PC-9 (cell line): Measurements from ENCODE around the gene FBLN2. TPM values are rescaled to one million over a fixed set of nuclear protein-coding genes. Genes with fewer than 3 reads are reported as not detected.

Source experiments
- BruUV-seq: library from RNA; stranded (reverse); fragments of 400-500 nt; replicated peaks from 2 replicates; lab custom pipeline; 2021; lab: Mats Ljungman, UMichigan
- CTCF ChIA-PET: fragments of 300-600 bp; sonication (Branson Sonifier 250); formaldehyde crosslinking; loops from one replicate; lab custom pipeline; 2022; ENCODE audit warnings: antibody characterized with exemption; lab: Charles Lee
- POLR2A ChIA-PET: fragments of 300-600 bp; sonication (Branson Sonifier 250); formaldehyde crosslinking; loops from one replicate; lab custom pipeline; 2022; ENCODE audit warnings: antibody characterized with exemption; ENCODE audit not compliant: unreplicated experiment; lab: Charles Lee
- DNase-seq, 2 experiments: peaks; one replicate each; pipeline versions ENCODE4 v3.0.0 to v3.0.0-alpha.2; 2015 to 2022; ENCODE audit warnings: mixed read lengths in 1 of 2
- H2AFZ ChIP-seq: fragments of 200-600 bp; sonication (generic); 2 replicates; pipeline ENCODE4 v1.8.1; 2017; ENCODE audit warnings: antibody characterized with exemption
- H3F3A ChIP-seq: fragments of 200-600 bp; sonication (generic); 2 replicates; pipeline ENCODE4 v1.8.1; 2017; ENCODE audit warnings: antibody characterized with exemption, mild to moderate bottlenecking, low read depth; ENCODE audit not compliant: insufficient read depth
- H3K27ac ChIP-seq: fragments of 200-600 bp; sonication (generic); 2 replicates; pipeline ENCODE4 v1.6.1; 2016; ENCODE audit warnings: mixed run types
- H3K27me3 ChIP-seq: fragments of 200-600 bp; sonication (generic); 2 replicates; pipeline ENCODE4 v1.6.1; 2016; ENCODE audit warnings: low read depth, mixed run types; ENCODE audit not compliant: insufficient read depth
- H3K36me3 ChIP-seq: fragments of 200-600 bp; sonication (generic); 2 replicates; pipeline ENCODE4 v1.6.1; 2016; ENCODE audit warnings: low read depth, mixed run types
- H3K4me1 ChIP-seq: fragments of 200-600 bp; sonication (generic); replicated peaks from 2 replicates; pipeline ENCODE4 v1.6.1; 2016; ENCODE audit warnings: mixed run types; ENCODE audit not compliant: insufficient read depth
- H3K4me2 ChIP-seq: fragments of 200-600 bp; sonication (generic); 2 replicates; pipeline ENCODE4 v1.6.1; 2017; ENCODE audit warnings: mixed run types
- H3K4me3 ChIP-seq: fragments of 200-600 bp; sonication (generic); 2 replicates; pipeline ENCODE4 v1.6.1; 2016; ENCODE audit warnings: mixed run types
- H3K79me2 ChIP-seq: fragments of 200-600 bp; sonication (generic); 2 replicates; pipeline ENCODE4 v1.6.1; 2017; ENCODE audit warnings: low read depth, mixed run types
- H3K9me2 ChIP-seq: fragments of 200-600 bp; sonication (generic); 2 replicates; pipeline ENCODE4 v1.8.1; 2017; ENCODE audit warnings: mild to moderate bottlenecking; ENCODE audit not compliant: insufficient read depth
- H3K9me3 ChIP-seq: fragments of 200-600 bp; sonication (generic); 2 replicates; pipeline ENCODE4 v1.8.1; 2016; ENCODE audit warnings: low read depth; ENCODE audit not compliant: insufficient read depth
- H4K20me1 ChIP-seq: fragments of 200-600 bp; sonication (generic); 2 replicates; pipeline ENCODE4 v1.8.1; 2017; ENCODE audit not compliant: insufficient read depth
- EZH2 ChIP-seq: fragments of 200-600 bp; sonication (generic); IDR thresholded peaks from 2 replicates; pipeline ENCODE4 v1.8.0; 2017; ENCODE audit warnings: antibody characterized with exemption, low read depth
- intact Hi-C: fragments of 100-400 bp; cut with micrococcal nuclease; formaldehyde crosslinking; loops from one replicate; pipeline ENCODE4 v1.10.0; 2022; ENCODE audit not compliant: unreplicated experiment
- total RNA-seq: library from RNA; stranded (reverse); gene quantifications from 2 replicates; pipeline ENCODE4 v1.2.3, GENCODE V29; 2021
- TF ChIP-seq, protein P1 (sequence below): fragments of 200-600 bp; sonication (generic); conservative IDR thresholded peaks from 2 replicates; pipeline ENCODE4 v1.6.1; 2017; ENCODE audit warnings: mixed run types, antibody characterized with exemption, mild to moderate bottlenecking, moderate library complexity

Gene FBLN2
- total RNA-seq, 1 experiment from 2014 or later: 0.57 TPM

DNA sequence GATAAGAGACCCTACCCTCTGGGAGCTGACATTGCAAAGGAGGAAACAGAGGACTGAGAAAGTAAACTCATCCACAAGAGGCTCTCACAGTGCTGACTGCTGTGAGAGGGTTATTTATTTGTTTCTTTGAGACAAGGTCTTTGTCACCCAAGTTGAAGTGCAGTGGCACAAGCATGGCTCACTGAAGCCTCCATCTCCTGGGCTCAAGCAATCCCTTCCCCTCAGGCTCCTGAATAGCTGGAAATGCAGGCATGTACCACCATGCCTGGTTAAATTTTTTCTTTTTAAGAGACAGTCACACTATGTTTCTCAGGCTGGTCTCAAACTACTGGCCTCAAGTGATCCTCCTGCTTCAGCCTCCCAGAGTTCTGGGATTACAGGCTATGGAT, 52.8 kb downstream of the FBLN2 start:
- no peak for DNase-seq
- CTCF ChIA-PET: no interaction called here
- H3K79me2 ChIP-seq: no peaks in the 10 kb centered on the region
- intact Hi-C loops: loop anchor here (2.0 kb wide), 2 partner anchors 63 to 95 kb away; no protein-coding TSS in a partner anchor
- no peak overlapping the region for H2AFZ ChIP-seq
- H3K9me2 ChIP-seq: no peaks in the 10 kb centered on the region
- no TSS peak for BruUV-seq
- H3K4me2 ChIP-seq: 0 out of 2 replicates have a peak overlapping the region, but pooled peaks have one; percentile 48
- peak overlapping the region; percentile 38; the same call in 1 of the 2 replicates for H3K27ac ChIP-seq
- H3K4me3 ChIP-seq: no peak overlapping the region
- POLR2A ChIA-PET: no interaction called here
- H4K20me1 ChIP-seq: no peaks in the 10 kb centered on the region
- TF ChIP-seq EZH2: no peak
- TF ChIP-seq, protein P1, sequence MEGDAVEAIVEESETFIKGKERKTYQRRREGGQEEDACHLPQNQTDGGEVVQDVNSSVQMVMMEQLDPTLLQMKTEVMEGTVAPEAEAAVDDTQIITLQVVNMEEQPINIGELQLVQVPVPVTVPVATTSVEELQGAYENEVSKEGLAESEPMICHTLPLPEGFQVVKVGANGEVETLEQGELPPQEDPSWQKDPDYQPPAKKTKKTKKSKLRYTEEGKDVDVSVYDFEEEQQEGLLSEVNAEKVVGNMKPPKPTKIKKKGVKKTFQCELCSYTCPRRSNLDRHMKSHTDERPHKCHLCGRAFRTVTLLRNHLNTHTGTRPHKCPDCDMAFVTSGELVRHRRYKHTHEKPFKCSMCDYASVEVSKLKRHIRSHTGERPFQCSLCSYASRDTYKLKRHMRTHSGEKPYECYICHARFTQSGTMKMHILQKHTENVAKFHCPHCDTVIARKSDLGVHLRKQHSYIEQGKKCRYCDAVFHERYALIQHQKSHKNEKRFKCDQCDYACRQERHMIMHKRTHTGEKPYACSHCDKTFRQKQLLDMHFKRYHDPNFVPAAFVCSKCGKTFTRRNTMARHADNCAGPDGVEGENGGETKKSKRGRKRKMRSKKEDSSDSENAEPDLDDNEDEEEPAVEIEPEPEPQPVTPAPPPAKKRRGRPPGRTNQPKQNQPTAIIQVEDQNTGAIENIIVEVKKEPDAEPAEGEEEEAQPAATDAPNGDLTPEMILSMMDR: no peak
- H3K4me1 ChIP-seq: peaks cover 31% of the 10 kb centered on the region
- H3K9me3 ChIP-seq: no peaks in the 10 kb centered on the region
- no peaks in the 10 kb centered on the region for H3K27me3 ChIP-seq
- H3F3A ChIP-seq: peaks cover 22% of the 10 kb centered on the region
- H3K36me3 ChIP-seq: no peaks in the 10 kb centered on the region

DNA sequence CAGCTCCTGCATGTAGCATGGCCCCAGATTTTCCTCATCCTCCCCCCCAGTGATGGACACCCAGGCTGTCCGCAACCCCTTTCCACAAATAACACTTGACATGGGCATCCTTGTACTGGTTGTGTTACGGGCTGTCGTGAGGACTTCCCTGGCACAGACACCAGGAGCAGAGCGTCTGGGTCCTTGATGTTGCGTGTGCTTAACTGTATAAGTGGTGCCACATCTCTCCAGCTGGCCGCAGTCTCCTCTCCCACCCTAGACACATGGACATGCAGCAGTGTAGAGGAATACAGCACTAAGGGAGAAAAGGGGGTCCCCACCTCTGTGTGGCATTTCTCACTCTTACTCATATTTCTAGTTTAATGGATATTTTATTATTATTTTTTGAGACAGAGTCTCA, 56.6 kb downstream of the FBLN2 start:
- no peaks in the 10 kb centered on the region for H3K9me3 ChIP-seq
- no peak overlapping the region for H2AFZ ChIP-seq
- no peak overlapping the region for H3K27ac ChIP-seq
- TF ChIP-seq EZH2: no peak
- TF ChIP-seq, protein P1: no peak
- H3K27me3 ChIP-seq: no peaks in the 10 kb centered on the region
- intact Hi-C loops: no loop called here
- H3K4me2 ChIP-seq: no peak overlapping the region
- peaks cover 13% of the 10 kb centered on the region for H3F3A ChIP-seq
- peaks cover 11% of the 10 kb centered on the region for H3K4me1 ChIP-seq
- no peaks in the 10 kb centered on the region for H3K36me3 ChIP-seq
- no peaks in the 10 kb centered on the region for H3K79me2 ChIP-seq
- ChIA-PET CTCF (no interaction called here), POLR2A (no interaction called here)
- BruUV-seq: no TSS peak
- no peak overlapping the region for H3K4me3 ChIP-seq
- DNase-seq: no peak
- no peaks in the 10 kb centered on the region for H4K20me1 ChIP-seq
- no peaks in the 10 kb centered on the region for H3K9me2 ChIP-seq

DNA sequence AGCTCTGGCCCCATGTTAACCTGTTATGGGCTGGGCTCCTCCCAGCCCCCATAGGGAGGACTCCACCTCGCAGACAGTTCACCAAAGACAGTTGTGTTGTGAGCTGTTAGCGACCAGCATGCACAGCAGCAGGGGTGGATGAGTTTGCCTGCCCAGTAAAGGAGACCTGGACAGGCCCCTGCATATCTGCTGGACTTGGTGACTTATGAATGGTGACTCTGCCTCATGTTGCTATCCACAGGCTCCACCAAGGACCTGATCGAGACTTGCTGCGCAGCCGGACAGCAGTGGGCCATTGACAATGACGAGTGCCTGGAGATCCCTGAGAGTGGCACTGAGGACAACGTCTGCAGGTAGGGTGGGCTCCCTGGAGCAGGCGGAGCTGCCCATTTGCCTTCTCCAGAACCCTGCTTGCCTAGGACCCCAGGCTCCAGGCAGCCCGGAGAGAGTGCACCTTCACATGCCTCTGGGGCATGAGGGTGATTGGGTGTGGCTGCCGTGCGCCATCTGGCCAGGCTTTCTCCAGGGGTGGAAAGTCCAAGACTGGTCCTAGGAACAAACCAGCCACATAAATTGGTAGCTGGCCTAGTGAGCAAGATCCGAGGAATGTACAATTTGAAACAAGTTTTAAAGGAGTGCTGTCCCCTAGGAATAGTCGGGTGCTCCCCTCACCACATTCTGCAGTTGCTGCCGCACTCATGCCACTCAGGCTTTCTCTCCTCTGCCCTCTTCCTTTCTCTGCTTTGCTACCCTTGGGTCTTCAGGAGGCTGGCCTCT, 59.1 kb downstream of the FBLN2 start:
- no peaks in the 10 kb centered on the region for H3F3A ChIP-seq
- no peaks in the 10 kb centered on the region for H3K79me2 ChIP-seq
- ChIA-PET POLR2A (interaction anchor here (0.7 kb wide), 1 partner anchor 15 kb away, joined by 10 read pairs; no protein-coding TSS in a partner anchor), CTCF (no interaction called here)
- H3K36me3 ChIP-seq: no peaks in the 10 kb centered on the region
- H3K27ac ChIP-seq: no peak overlapping the region
- BruUV-seq: no TSS peak
- H3K9me2 ChIP-seq: no peaks in the 10 kb centered on the region
- no peak overlapping the region for H3K4me2 ChIP-seq
- TF ChIP-seq EZH2: no peak
- TF ChIP-seq, protein P1: no peak
- no peaks in the 10 kb centered on the region for H3K9me3 ChIP-seq
- intact Hi-C loops: no loop called here
- no peaks in the 10 kb centered on the region for H3K4me1 ChIP-seq
- no peak overlapping the region for H2AFZ ChIP-seq
- H3K27me3 ChIP-seq: no peaks in the 10 kb centered on the region
- no peaks in the 10 kb centered on the region for H4K20me1 ChIP-seq
- peak in 1 of 2 experiments; percentile 28 for DNase-seq
- no peak overlapping the region for H3K4me3 ChIP-seq
